ENCODE results near the gene ROPN1L. TPM values are rescaled to one million over a fixed set of nuclear protein-coding genes. Genes with fewer than 3 reads are reported as not detected.

The ROPN1L gene
- total and polyA plus RNA-seq, 2 of the 4 experiments (the other 2 are of a cell fraction): 0.34 to 0.36 TPM

- no TSS peak for BruUV-seq (replicated peaks)
Observed at GRCh38 chr5:10500669-10501068, 59.0 kb downstream of the ROPN1L start.

More at GRCh38 chr5:10500669-10501068, 59.0 kb downstream of the ROPN1L start:
- dilution Hi-C loops (cut with HindIII; ENCODE audit: low sequenced_read_pairs, unreplicated experiment) (no loop called here), in situ Hi-C loops (cut with MboI; ENCODE audit: low sequenced_read_pairs) (no loop called here), intact Hi-C loops (cut with micrococcal nuclease) (no loop called here)
- ATAC-seq (ENCODE audit: low read depth) (no peak), DNase-seq (no peak)
- Histone ChIP-seq H3K27me3 (ENCODE audit: control insufficient read depth, insufficient read depth, low read length) (no peaks in the 10 kb centered on the region), H3K4me2 (ENCODE audit: low read depth, low read length) (no peak overlapping the region), H3K56ac (ENCODE audit: extremely low read depth, insufficient read depth, low read length) (no peak overlapping the region), H3K4ac (ENCODE audit: low read depth, low read length) (no peak overlapping the region), H3K18ac (ENCODE audit: low read depth, low read length) (no peak overlapping the region), H3K9me3 (ENCODE audit: control insufficient read depth, insufficient read depth, low read length) (no peaks in the 10 kb centered on the region), H2BK15ac (ENCODE audit: low read depth, low read length) (no peak overlapping the region), H3K4me3 (ENCODE audit: insufficient read depth, low read depth, low read length) (no peak overlapping the region), H3K9ac (ENCODE audit: low read depth, low read length) (no peak overlapping the region), H2BK120ac (ENCODE audit: low read depth, low read length) (no peak overlapping the region), H2AK5ac (ENCODE audit: low read depth, low read length) (no peak overlapping the region), H4K20me1 (ENCODE audit: insufficient read depth, low read length) (no peaks in the 10 kb centered on the region), H3K79me1 (ENCODE audit: low read depth in 1 of 2, low read length in 2 of 2) (no peaks in the 10 kb centered on the region), H3K23ac (ENCODE audit: low read depth, low read length) (no peak overlapping the region), H2BK5ac (ENCODE audit: low read depth, low read length, poor library complexity, severe bottlenecking) (no peak overlapping the region), H4K8ac (ENCODE audit: low read depth in 2 of 2, low read length in 2 of 2) (no peak overlapping the region; a peak in 1 of 4 replicates), H4K91ac (ENCODE audit: insufficient read depth, low read depth, low read length) (no peak overlapping the region), H2BK20ac (ENCODE audit: low read depth, low read length) (no peak overlapping the region), H3K27ac (ENCODE audit: insufficient read depth, low read length) (no peak overlapping the region), H3K36me3 (ENCODE audit: control insufficient read depth, insufficient read depth, low read length) (no peaks in the 10 kb centered on the region), H4K5ac (ENCODE audit: low read depth, low read length) (no peak overlapping the region), H3K4me1 (ENCODE audit: control insufficient read depth, insufficient read depth, low read length) (peaks cover 5% of the 10 kb centered on the region; the same call in 1 of the 2 replicates), H2AFZ (replicated peaks; ENCODE audit: low read length, poor library complexity) (no peak overlapping the region), H3K14ac (replicated peaks; ENCODE audit: low read depth, low read length) (no peak overlapping the region), H3K9me1 (ENCODE audit: insufficient read depth, low read length) (no peaks in the 10 kb centered on the region; the same call in 1 of the 2 replicates), H2AK9ac (replicated peaks; ENCODE audit: low read depth, low read length, poor library complexity) (no peak overlapping the region)
- no CpG with 5 or more reads among the region's 3 CpGs for WGBS, 2 experiments (ENCODE audit: extremely low coverage in 2 of 2, insufficient read length in 1 of 2)
- ChIA-PET CTCF (no interaction called here), POLR2A (ENCODE audit: unreplicated experiment) (no interaction called here)
- TF ChIP-seq MAZ (IDR thresholded peaks at IDR 0.05; ENCODE audit: borderline replicate concordance, low read depth, low read length): no peak
- no peak for TF ChIP-seq CTCF (conservative IDR thresholded peaks at IDR 0.05; ENCODE audit: low read depth, low read length)
- no peak for TF ChIP-seq CHD1 (IDR thresholded peaks at IDR 0.05; ENCODE audit: low read depth, low read length)
- no peak for TF ChIP-seq SMC3 (IDR thresholded peaks at IDR 0.05; ENCODE audit: low read depth, low read length)
- TF ChIP-seq RFX5 (IDR thresholded peaks at IDR 0.05; ENCODE audit: low read depth, low read length): no peak
